ENCODE measurements around the gene MGMT. TPM values are rescaled to one million over a fixed set of nuclear protein-coding genes. Genes with fewer than 3 reads are reported as not detected.

The MGMT gene
- total RNA-seq, 1 experiment from 2014 or later: 11.5 TPM

GRCh38 chr10:129699722-129700340, 232.8 kb downstream of the MGMT start:
- H3K9me2 ChIP-seq (ENCODE audit: insufficient read depth): no peaks in the 10 kb centered on the region
- H4K20me1 ChIP-seq (ENCODE audit: insufficient read depth): no peaks in the 10 kb centered on the region
- H3K27ac ChIP-seq (ENCODE audit: low read depth, low read length): no peak overlapping the region
- no peak overlapping the region for H3K4me3 ChIP-seq (replicated peaks in 1 of 2; ENCODE audit: low read depth in 1 of 2, low read length in 2 of 2)
- CTCF ChIA-PET: no interaction called here
- H3K9ac ChIP-seq (ENCODE audit: low read length): no peak overlapping the region
- no peak for TF ChIP-seq ZFX (IDR thresholded peaks at IDR 0.05)
- TF ChIP-seq RAD21 (IDR thresholded peaks at IDR 0.05; ENCODE audit: low read depth): no peak
- TF ChIP-seq EZH2phosphoT487 (IDR thresholded peaks at IDR 0.05; ENCODE audit: borderline replicate concordance): no peak
- no peak for TF ChIP-seq SIN3A (IDR thresholded peaks at IDR 0.05; ENCODE audit: low read depth)
- TF ChIP-seq POLR2AphosphoS5 (IDR thresholded peaks at IDR 0.05; ENCODE audit: low read depth, low read length): no peak
- TF ChIP-seq ATF3 (IDR thresholded peaks at IDR 0.05): no peak
- TF ChIP-seq EGR1 (IDR thresholded peaks at IDR 0.05; ENCODE audit: low read depth): no peak
- no peak for TF ChIP-seq TCF7L2 (IDR thresholded peaks at IDR 0.05; ENCODE audit: borderline replicate concordance, extremely low read depth, insufficient read depth, insufficient read length)
- no peak for TF ChIP-seq CTCF (IDR thresholded peaks at IDR 0.05 in 2 of 3, conservative IDR thresholded peaks at IDR 0.05 in 1 of 3; ENCODE audit: borderline replicate concordance in 1 of 3, insufficient read depth in 1 of 3, low read depth in 2 of 3, low read length in 2 of 3)
- TF ChIP-seq CBX3 (IDR thresholded peaks at IDR 0.05; ENCODE audit: low read depth): no peak
- no peak for TF ChIP-seq SRF (IDR thresholded peaks at IDR 0.05; ENCODE audit: low read depth)
- no peak for TF ChIP-seq SP1 (IDR thresholded peaks at IDR 0.05; ENCODE audit: low read depth)
- TF ChIP-seq POLR2A (IDR thresholded peaks at IDR 0.05; ENCODE audit: borderline replicate concordance, extremely low read depth, insufficient read depth, insufficient read length): no peak
- no peak for TF ChIP-seq REST (IDR thresholded peaks at IDR 0.05; ENCODE audit: low read depth)
- no peak for TF ChIP-seq MAX (IDR thresholded peaks at IDR 0.05)
- TF ChIP-seq ELF1 (IDR thresholded peaks at IDR 0.05; ENCODE audit: borderline replicate concordance, low read depth): no peak
- TF ChIP-seq CEBPB (IDR thresholded peaks at IDR 0.05; ENCODE audit: low read depth): no peak
- TF ChIP-seq JUND (IDR thresholded peaks at IDR 0.05): no peak
- TF ChIP-seq ZNF274 (IDR thresholded peaks at IDR 0.05; ENCODE audit: low read depth, low read length): no peak
- no peaks in the 10 kb centered on the region for H3K79me2 ChIP-seq (ENCODE audit: insufficient read depth, low read length)
- ATAC-seq: no peak
- no peaks in the 10 kb centered on the region for H3K4me1 ChIP-seq (ENCODE audit: control insufficient read depth in 1 of 2, insufficient read depth in 2 of 2, low read length in 2 of 2)
- RAD21 ChIA-PET (ENCODE audit: low non-redundant PET in 1 of 2, low total read pairs in 2 of 2, uncharacterized antibody in 2 of 2, unreplicated experiment in 2 of 2): no interaction called here
- DNase-seq (ENCODE audit: low read depth, low spot score): no peak
- H3K27me3 ChIP-seq (ENCODE audit: insufficient read depth, low read length): no peaks in the 10 kb centered on the region
- intact Hi-C loops (cut with micrococcal nuclease): no loop called here
- H3K36me3 ChIP-seq (ENCODE audit: control insufficient read depth in 1 of 2, insufficient read depth in 2 of 2, low read length in 2 of 2): no peaks in the 10 kb centered on the region
- no TSS peak for BruUV-seq (replicated peaks)
- POLR2A ChIA-PET: no interaction called here
- no peak overlapping the region for H2AFZ ChIP-seq (ENCODE audit: low read depth, low read length, poor library complexity, severe bottlenecking)
- no peak overlapping the region for H3K4me2 ChIP-seq (ENCODE audit: low read length)
- H3K9me3 ChIP-seq (ENCODE audit: control insufficient read depth in 1 of 2, insufficient read depth in 1 of 2, low read depth in 1 of 2, low read length in 2 of 2): no peaks in the 10 kb centered on the region
